Mesenchymal stem cell (in vitro differentiated cells and primary cell): ENCODE results near the gene SIT1.
"Not testable (repeated sequence)": the region's sequence is repeated elsewhere in the genome, so short reads cannot be mapped to it uniquely, and the experiment has no call there.

Experiments used
- DNase-seq: peaks from one replicate; pipeline ENCODE4 v3.0.0-alpha.2; 2013
- H2AFZ ChIP-seq: one replicate; pipeline ENCODE4 v1.6.1; 2013; ENCODE audit warnings: low read depth, mild to moderate bottlenecking, control low read depth, inconsistent platforms, low read length, moderate library complexity
- H2AK5ac ChIP-seq: 2 replicates; pipeline ENCODE4 v1.6.1; 2013; ENCODE audit warnings: low read length, moderate library complexity, mild to moderate bottlenecking, inconsistent platforms; ENCODE audit not compliant: severe bottlenecking
- H2BK120ac ChIP-seq: one replicate; pipeline ENCODE4 v1.6.1; 2013; ENCODE audit warnings: low read depth, mild to moderate bottlenecking, inconsistent platforms, low read length, moderate library complexity
- H2BK12ac ChIP-seq, 2 experiments: one replicate each; pipeline ENCODE4 v1.6.1; 2013; ENCODE audit warnings: inconsistent platforms in 2 of 2, low read length in 2 of 2, mild to moderate bottlenecking in 2 of 2, moderate library complexity in 2 of 2, control low read depth in 1 of 2
- H2BK15ac ChIP-seq: one replicate; pipeline ENCODE4 v1.6.1; 2013; ENCODE audit warnings: mild to moderate bottlenecking, low read depth, inconsistent platforms; ENCODE audit not compliant: poor library complexity, severe bottlenecking
- H2BK5ac ChIP-seq: 2 replicates; pipeline ENCODE4 v1.6.1; 2013; ENCODE audit warnings: low read depth, mild to moderate bottlenecking, low read length, control low read depth, inconsistent platforms; ENCODE audit not compliant: poor library complexity, severe bottlenecking
- H3K14ac ChIP-seq, 2 experiments: one replicate each; pipeline ENCODE4 v1.6.1; 2013; ENCODE audit warnings: inconsistent platforms in 2 of 2, low read length in 2 of 2, control low read depth in 1 of 2, mild to moderate bottlenecking in 1 of 2, moderate library complexity in 1 of 2
- H3K18ac ChIP-seq, 2 experiments: one replicate each; pipeline ENCODE4 v1.6.1; 2013; ENCODE audit warnings: inconsistent platforms in 2 of 2, low read length in 2 of 2, control low read depth in 1 of 2, low read depth in 1 of 2, mild to moderate bottlenecking in 1 of 2
- H3K23ac ChIP-seq, 2 experiments: one replicate each; pipeline ENCODE4 v1.6.1; 2013; ENCODE audit warnings: inconsistent platforms in 2 of 2, low read length in 2 of 2, mild to moderate bottlenecking in 2 of 2, moderate library complexity in 2 of 2, control low read depth in 1 of 2
- H3K27ac ChIP-seq: 2 replicates; pipeline ENCODE4 v1.5.1; 2013; ENCODE audit warnings: mild to moderate bottlenecking, moderate library complexity, low read length, control low read depth, inconsistent platforms; ENCODE audit not compliant: poor library complexity, severe bottlenecking
- H3K27me3 ChIP-seq, 2 experiments: 2 replicates each; pipeline versions ENCODE4 v1.6.1 to v1.7.0; 2013; ENCODE audit warnings: low read length in 2 of 2, mild to moderate bottlenecking in 2 of 2, moderate library complexity in 2 of 2, control low read depth in 1 of 2, inconsistent platforms in 1 of 2; ENCODE audit not compliant: control insufficient read depth in 1 of 2, insufficient read depth in 1 of 2
- H3K36me3 ChIP-seq, 2 experiments: 2 replicates each; pipeline versions ENCODE4 v1.6.1 to v1.7.0; 2013; ENCODE audit warnings: low read length in 2 of 2, control low read depth in 1 of 2, inconsistent platforms in 1 of 2, low read depth in 1 of 2, mild to moderate bottlenecking in 1 of 2; ENCODE audit not compliant: insufficient read depth in 2 of 2, control insufficient read depth in 1 of 2
- H3K4ac ChIP-seq, 2 experiments: one replicate each; pipeline ENCODE4 v1.6.1; 2013; ENCODE audit warnings: inconsistent platforms in 2 of 2, low read length in 2 of 2, mild to moderate bottlenecking in 2 of 2, moderate library complexity in 2 of 2, control low read depth in 1 of 2, low read depth in 1 of 2
- H3K4me1 ChIP-seq: 2 replicates; pipeline ENCODE4 v1.6.1; 2013; ENCODE audit warnings: low read depth, low read length, control low read depth; ENCODE audit not compliant: control insufficient read depth, insufficient read depth
- H3K4me2 ChIP-seq: 2 replicates; pipeline ENCODE4 v1.6.1; 2013; ENCODE audit warnings: low read length, mild to moderate bottlenecking, inconsistent platforms; ENCODE audit not compliant: poor library complexity, severe bottlenecking
- H3K4me3 ChIP-seq, 2 experiments: 2 replicates each; pipeline versions ENCODE4 v1.5.1 to v1.7.0; 2013; ENCODE audit warnings: low read length in 2 of 2, mild to moderate bottlenecking in 2 of 2, control low read depth in 1 of 2, low read depth in 1 of 2; ENCODE audit not compliant: insufficient read depth in 1 of 2
- H3K79me1 ChIP-seq: replicated peaks from 2 replicates; pipeline ENCODE4 v1.6.1; 2013; ENCODE audit warnings: mild to moderate bottlenecking, control low read depth, low read length, inconsistent platforms; ENCODE audit not compliant: poor library complexity, severe bottlenecking
- H3K9ac ChIP-seq: 2 replicates; pipeline ENCODE4 v1.7.0; 2013; ENCODE audit warnings: mild to moderate bottlenecking, low read length, moderate library complexity
- H3K9me3 ChIP-seq: 2 replicates; pipeline ENCODE4 v1.7.0; 2013; ENCODE audit warnings: mild to moderate bottlenecking, low read length; ENCODE audit not compliant: control insufficient read depth
- H4K8ac ChIP-seq: one replicate; pipeline ENCODE4 v1.6.1; 2013; ENCODE audit warnings: inconsistent platforms, mild to moderate bottlenecking, low read length, moderate library complexity
- H4K91ac ChIP-seq: one replicate; pipeline ENCODE4 v1.6.1; 2013; ENCODE audit warnings: mild to moderate bottlenecking, low read length, inconsistent platforms
- WGBS: methylation state at CpG from one replicate; pipeline ENCODE4 v1.1.7; 2013; ENCODE audit warnings: mixed read lengths; 5-methylcytosine and 5-hydroxymethylcytosine counted together

SIT1 gene

DNA sequence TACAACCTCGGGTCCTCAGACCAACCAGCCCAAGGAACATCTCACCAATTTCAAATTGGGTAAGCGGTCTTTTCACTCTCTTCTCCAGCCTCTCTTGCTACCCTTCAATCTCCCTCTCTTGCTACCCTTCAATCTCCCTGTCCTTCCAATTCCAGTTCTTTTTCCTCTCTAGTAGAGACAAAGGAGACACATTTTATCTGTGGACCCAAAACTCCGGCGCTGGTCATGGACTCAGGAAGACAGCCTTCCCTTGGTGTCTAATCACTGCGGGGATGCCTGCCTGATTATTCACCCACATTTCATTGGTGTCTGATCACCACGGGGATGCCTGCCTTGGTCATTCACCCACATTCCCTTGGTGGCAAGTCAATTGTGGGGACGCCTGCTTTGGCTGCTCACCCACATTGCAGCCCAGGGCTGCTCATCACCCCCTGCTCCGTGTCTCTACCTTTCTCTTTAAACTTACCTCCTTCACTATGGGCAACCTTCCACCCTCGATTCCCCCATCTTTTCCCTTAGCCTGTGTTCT lies 13.2 kb downstream of the SIT1 start:
- not testable (repeated sequence) for H4K91ac ChIP-seq, H3K9me3 ChIP-seq, H3K4me1 ChIP-seq, H3K18ac ChIP-seq, H3K4ac ChIP-seq, H2BK15ac ChIP-seq, H2BK12ac ChIP-seq, H3K14ac ChIP-seq, H3K27me3 ChIP-seq, H2AK5ac ChIP-seq, H3K36me3 ChIP-seq, H2BK5ac ChIP-seq, H3K27ac ChIP-seq, H4K8ac ChIP-seq, H3K4me2 ChIP-seq, DNase-seq, H3K23ac ChIP-seq, H3K79me1 ChIP-seq, H2AFZ ChIP-seq, H3K9ac ChIP-seq, H3K4me3 ChIP-seq, H2BK120ac ChIP-seq
- 92% methylated on average over 9 of the region's 9 CpGs for WGBS

DNA sequence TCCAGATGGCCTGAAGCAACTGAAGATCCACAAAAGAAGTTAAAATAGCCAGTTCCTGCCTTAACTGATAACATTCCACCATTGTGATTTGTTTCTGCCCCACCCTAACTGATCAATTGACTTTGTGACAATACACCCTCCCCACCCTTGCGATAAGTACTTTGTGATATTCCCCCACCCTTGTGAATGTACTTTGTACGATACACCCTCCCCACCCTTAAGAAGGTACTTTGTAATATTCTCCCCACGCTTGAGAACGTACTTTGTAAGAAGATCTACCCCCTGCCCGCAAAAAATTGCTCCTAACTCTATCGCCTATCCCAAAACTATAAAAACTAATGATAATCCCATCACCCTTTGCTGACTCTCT lies 13.9 kb downstream of the SIT1 start:
- not testable (repeated sequence) for H2AK5ac ChIP-seq, DNase-seq, H2BK5ac ChIP-seq, H3K4me1 ChIP-seq, H2BK15ac ChIP-seq, H3K4me2 ChIP-seq, H3K23ac ChIP-seq, H4K8ac ChIP-seq, H3K4me3 ChIP-seq, H4K91ac ChIP-seq, H3K36me3 ChIP-seq, H2AFZ ChIP-seq, H3K14ac ChIP-seq, H3K27ac ChIP-seq, H3K79me1 ChIP-seq, H3K27me3 ChIP-seq, H2BK12ac ChIP-seq, H3K18ac ChIP-seq, H2BK120ac ChIP-seq, H3K9ac ChIP-seq, H3K4ac ChIP-seq, H3K9me3 ChIP-seq
- 95% methylated on average over 6 of the region's 6 CpGs for WGBS

DNA sequence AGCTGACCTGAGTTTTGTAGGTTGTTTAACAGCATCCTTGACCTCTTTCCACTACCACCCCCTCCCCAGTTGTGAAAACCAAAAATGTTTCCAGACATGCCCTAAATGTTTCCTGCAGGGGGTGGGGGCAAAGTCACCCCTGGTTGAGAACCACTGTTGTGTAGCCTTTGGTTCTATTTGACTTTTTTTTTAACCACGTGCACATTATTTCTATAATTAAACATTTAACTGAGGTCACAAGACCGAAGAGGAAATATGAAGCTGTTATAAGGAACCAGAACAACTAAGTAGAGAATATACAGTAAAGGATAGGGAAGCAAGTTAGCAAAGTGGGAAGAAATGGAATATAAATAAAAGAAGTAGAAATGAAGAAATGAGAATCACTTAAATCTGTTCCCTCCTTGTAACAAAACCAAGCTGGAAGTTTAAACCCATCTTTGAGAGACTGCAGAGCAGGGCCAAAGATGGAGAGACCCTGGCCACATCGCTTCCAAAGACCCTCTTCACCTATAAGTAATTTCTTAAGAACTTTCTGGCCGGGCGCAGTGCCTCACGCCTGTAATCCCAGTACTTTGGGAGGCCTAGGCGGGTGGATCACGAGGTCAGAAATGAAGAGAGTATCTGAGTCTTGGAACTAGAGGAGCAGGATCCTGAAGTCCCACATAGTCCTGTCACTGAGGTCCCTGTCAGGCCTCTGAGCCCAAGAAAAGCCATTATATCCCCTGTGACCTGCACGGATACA lies 14.4 kb downstream of the SIT1 start:
- Histone ChIP-seq H2BK120ac (no peak overlapping the region), H3K18ac (no peak overlapping the region), H3K23ac (no peak overlapping the region), H2AK5ac (no peak overlapping the region), H3K36me3 (peaks cover 0 to 4% of the 10 kb centered on the region in 2 experiments), H2BK5ac (no peak overlapping the region), H3K14ac (no peak overlapping the region), H4K91ac (no peak overlapping the region), H3K79me1 (no peaks in the 10 kb centered on the region), H3K4me2 (no peak overlapping the region), H2BK15ac (no peak overlapping the region), H3K4me3 (no peak overlapping the region), H2AFZ (no peak overlapping the region), H3K27ac (no peak overlapping the region), H3K9me3 (no peaks in the 10 kb centered on the region), H4K8ac (no peak overlapping the region), H2BK12ac (no peak overlapping the region), H3K4ac (no peak overlapping the region), H3K9ac (no peak overlapping the region), H3K4me1 (no peaks in the 10 kb centered on the region), H3K27me3 (no peaks in the 10 kb centered on the region)
- DNase-seq = no peak
- WGBS = 91% methylated on average over 8 of the region's 9 CpGs

DNA sequence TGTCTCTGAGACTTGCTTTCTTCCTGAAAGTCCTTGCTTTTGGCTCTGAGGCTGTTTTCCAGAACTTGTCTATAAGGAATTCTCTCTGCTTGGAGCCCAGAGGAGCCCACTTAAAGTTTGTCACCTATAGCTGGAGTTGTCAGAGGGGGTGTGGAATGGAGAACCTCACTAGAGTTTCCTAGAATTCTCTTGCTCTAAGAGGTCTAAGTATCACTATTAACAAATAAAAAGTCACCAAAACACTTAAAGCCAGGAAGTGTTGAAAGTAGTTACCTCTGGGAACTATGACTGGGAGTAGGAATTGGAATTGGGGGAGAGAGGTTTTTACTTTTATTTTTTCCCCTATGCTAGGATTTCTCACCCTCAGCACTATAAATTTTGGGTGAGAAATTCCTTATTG lies 15.0 kb downstream of the SIT1 start:
- Histone ChIP-seq H2BK15ac (no peak overlapping the region), H2BK120ac (no peak overlapping the region), H3K23ac (no peak overlapping the region), H2AFZ (no peak overlapping the region), H3K14ac (no peak overlapping the region), H3K27ac (no peak overlapping the region), H4K8ac (no peak overlapping the region), H3K27me3 (no peaks in the 10 kb centered on the region), H3K4me2 (no peak overlapping the region), H4K91ac (no peak overlapping the region), H3K4ac (no peak overlapping the region), H3K4me1 (no peaks in the 10 kb centered on the region), H3K79me1 (no peaks in the 10 kb centered on the region), H2BK12ac (no peak overlapping the region), H2BK5ac (no peak overlapping the region), H2AK5ac (no peak overlapping the region), H3K9ac (no peak overlapping the region), H3K18ac (no peak overlapping the region), H3K9me3 (no peaks in the 10 kb centered on the region), H3K4me3 (no peak overlapping the region), H3K36me3 (peaks cover 0 to 1% of the 10 kb centered on the region in 2 experiments)
- DNase-seq = no peak
